K562 (cell line): ENCODE data around the gene KLK15. TPM values are rescaled to one million over a fixed set of nuclear protein-coding genes. Genes with fewer than 3 reads are reported as not detected.

Experiments used
- ATF1 ChIP-seq, 2 experiments: fragments of 450-650 bp in 1 of 2; IDR thresholded peaks; 2 replicates each; pipeline ENCODE4 v1.6.1; 2016; ENCODE audit warnings: missing compliant biosample characterization in 1 of 2, missing genetic modification characterization in 1 of 2
- BCOR ChIP-seq: fragments of 450-650 bp; IDR thresholded peaks from 2 replicates; pipeline ENCODE4 v1.6.1; 2016
- CBFA2T2 ChIP-seq: fragments of 450-650 bp; conservative IDR thresholded peaks from 2 replicates; pipeline ENCODE4 v1.6.1; 2017; ENCODE audit warnings: mild to moderate bottlenecking
- CHD1 ChIP-seq: fragments of 200-600 bp; sonication (generic); IDR thresholded peaks from one replicate; pipeline ENCODE4 v1.6.1; 2012; ENCODE audit warnings: mild to moderate bottlenecking, moderate library complexity, low read length, inconsistent platforms
- ELF4 ChIP-seq: fragments of 450-650 bp; formaldehyde crosslinking; IDR thresholded peaks from 2 replicates; pipeline ENCODE4 v1.4.0; 2022; ENCODE audit warnings: missing genetic modification characterization
- ETV1 ChIP-seq: fragments of 450-650 bp; conservative IDR thresholded peaks from 2 replicates; pipeline ENCODE4 v1.6.1; 2016; ENCODE audit warnings: missing genetic modification characterization, control low read depth, low read depth, missing compliant biosample characterization
- FOXA1 ChIP-seq: fragments of 450-650 bp; IDR thresholded peaks from 2 replicates; pipeline ENCODE4 v1.6.1; 2016; ENCODE audit warnings: mild to moderate bottlenecking, borderline replicate concordance
- HOMEZ ChIP-seq: fragments of 250-450 bp; sonication (Bioruptor Pico); IDR thresholded peaks from 2 replicates; pipeline ENCODE4 v1.4.0; 2020; ENCODE audit warnings: mild to moderate bottlenecking, moderate library complexity
- HOXB6 ChIP-seq: fragments of 250-450 bp; sonication (Bioruptor Pico); IDR thresholded peaks from 2 replicates; pipeline ENCODE4 v1.5.1; 2022; ENCODE audit warnings: mild to moderate bottlenecking, borderline replicate concordance
- MTA2 ChIP-seq: fragments of 450-650 bp; IDR thresholded peaks from 2 replicates; pipeline ENCODE4 v1.6.1; 2016; ENCODE audit warnings: low read depth
- MXI1 ChIP-seq: IDR thresholded peaks from 2 replicates; pipeline ENCODE4 v1.6.1; 2011; ENCODE audit warnings: low read depth, mild to moderate bottlenecking, improper control_type of control experiment, low read length
- SMARCC2 ChIP-seq: fragments of 450-650 bp; IDR thresholded peaks from 2 replicates; pipeline ENCODE4 v1.6.1; 2017; ENCODE audit warnings: antibody characterized with exemption, moderate library complexity, mild to moderate bottlenecking, low read depth
- TBP ChIP-seq: optimal IDR thresholded peaks from 2 replicates; pipeline ENCODE3; 2011; ENCODE audit warnings: low read depth, low read length, improper control_type of control experiment
- TFAP4 ChIP-seq: sonication (generic); formaldehyde crosslinking; IDR thresholded peaks from 2 replicates; pipeline ENCODE4 v1.8.0; 2022; ENCODE audit warnings: missing genetic modification reagents, mild to moderate bottlenecking, moderate library complexity, borderline replicate concordance
- ZFP1 ChIP-seq: fragments of 450-650 bp; formaldehyde crosslinking; IDR thresholded peaks from 2 replicates; pipeline ENCODE4 v1.4.0; 2020; ENCODE audit warnings: mild to moderate bottlenecking, mixed read lengths
- ZKSCAN3 ChIP-seq: fragments of 250-450 bp; sonication (Bioruptor Pico); IDR thresholded peaks from 2 replicates; pipeline ENCODE4 v1.4.0; 2020
- ZNF408 ChIP-seq: fragments of 250-450 bp; sonication (Bioruptor Pico); IDR thresholded peaks from 2 replicates; pipeline ENCODE4 v1.4.0; 2020; ENCODE audit warnings: low read depth, mild to moderate bottlenecking, moderate library complexity
- ZNF780A ChIP-seq: fragments of 250-450 bp; sonication (Bioruptor Pico); IDR thresholded peaks from 2 replicates; pipeline ENCODE4 v1.5.0; 2021; ENCODE audit warnings: mild to moderate bottlenecking
- polyA plus RNA-seq, 8 experiments: library from polyadenylated mRNA; depleted of rRNA in 4 of 8; stranded (reverse) in 5 of 8; unstranded in 3 of 8; fragments of >200 nt; fragmentation: Nextera tagmentation in 2 of 8; fragmentation: Illumina TruSeq in 1 of 8; extraction: Ambion mirVana in 2 of 8; extraction: Trizol in 1 of 8; gene quantifications; 2 replicates each; pipeline versions ENCODE4 v1.2.1 to v1.2.3, GENCODE V29; 2011 to 2014; ENCODE audit warnings: inconsistent platforms in 1 of 8, missing spikeins in 1 of 8
- total RNA-seq, 7 experiments: library from RNA; depleted of rRNA in 6 of 7; stranded (reverse); fragments of >200 nt in 6 of 7; fragmentation: Illumina TruSeq in 2 of 7; extraction: Trizol in 2 of 7; gene quantifications; 2 replicates each; pipeline versions ENCODE4 v1.2.1 to v1.2.3, GENCODE V29; 2011 to 2021; ENCODE audit warnings: low replicate concordance in 1 of 7
- TF ChIP-seq, protein P1 (sequence below): sonication (generic); formaldehyde crosslinking; IDR thresholded peaks from 2 replicates; pipeline ENCODE4 v1.8.0; 2022; ENCODE audit warnings: mild to moderate bottlenecking, missing genetic modification reagents
- TF ChIP-seq, protein P2 (sequence below): fragments of 250-450 bp; sonication (Bioruptor Pico); IDR thresholded peaks from 2 replicates; pipeline ENCODE4 v1.4.0; 2020; ENCODE audit warnings: borderline replicate concordance
- TF ChIP-seq, protein P3 (sequence below): fragments of 250-450 bp; sonication (Bioruptor Pico); IDR thresholded peaks from 2 replicates; pipeline ENCODE4 v1.8.0; 2021; ENCODE audit warnings: moderate library complexity, mild to moderate bottlenecking, inconsistent platforms

The KLK15 gene
- total and polyA plus RNA-seq, 9 of the 15 experiments (the other 6 are each of a cell fraction or from before 2014, with no cell fraction given) = not detected

- TF ChIP-seq HOMEZ (CRISPR knock-in tag) (peak; percentile 66; the same call in 1 of the 2 replicates), ATF1 (CRISPR knock-in tag; IDR thresholded peaks at IDR 0.05) (no peak), ATF1 (tag; IDR thresholded peaks at IDR 0.05) (0 out of 2 replicates have a peak, but pooled peaks have one; percentile 17), FOXA1 (no peak), TBP (peak; percentile 13), SMARCC2 (no peak), BCOR (no peak), ZNF408 (CRISPR knock-in tag) (no peak), TFAP4 (CRISPR knock-in tag) (peak; percentile 41; the same call in 1 of the 2 replicates), ZFP1 (CRISPR knock-in tag) (0 out of 2 replicates have a peak, but pooled peaks have one; percentile 57), CHD1 (peak; percentile 84), MXI1 (no peak), CBFA2T2 (no peak), ELF4 (0 out of 2 replicates have a peak, but pooled peaks have one; percentile 68), HOXB6 (CRISPR knock-in tag) (no peak), ZNF780A (CRISPR knock-in tag) (no peak), ZKSCAN3 (CRISPR knock-in tag) (no peak), ETV1 (tag) (no peak), MTA2 (no peak)
- TF ChIP-seq, protein P1, sequence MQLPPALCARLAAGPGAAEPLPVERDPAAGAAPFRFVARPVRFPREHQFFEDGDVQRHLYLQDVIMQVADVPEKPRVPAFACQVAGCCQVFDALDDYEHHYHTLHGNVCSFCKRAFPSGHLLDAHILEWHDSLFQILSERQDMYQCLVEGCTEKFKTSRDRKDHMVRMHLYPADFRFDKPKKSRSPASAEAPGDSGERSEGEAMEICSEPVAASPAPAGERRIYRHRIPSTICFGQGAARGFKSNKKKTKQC (CRISPR knock-in tag) = peak; percentile 20; the same call in 1 of the 2 replicates
- TF ChIP-seq, protein P2, sequence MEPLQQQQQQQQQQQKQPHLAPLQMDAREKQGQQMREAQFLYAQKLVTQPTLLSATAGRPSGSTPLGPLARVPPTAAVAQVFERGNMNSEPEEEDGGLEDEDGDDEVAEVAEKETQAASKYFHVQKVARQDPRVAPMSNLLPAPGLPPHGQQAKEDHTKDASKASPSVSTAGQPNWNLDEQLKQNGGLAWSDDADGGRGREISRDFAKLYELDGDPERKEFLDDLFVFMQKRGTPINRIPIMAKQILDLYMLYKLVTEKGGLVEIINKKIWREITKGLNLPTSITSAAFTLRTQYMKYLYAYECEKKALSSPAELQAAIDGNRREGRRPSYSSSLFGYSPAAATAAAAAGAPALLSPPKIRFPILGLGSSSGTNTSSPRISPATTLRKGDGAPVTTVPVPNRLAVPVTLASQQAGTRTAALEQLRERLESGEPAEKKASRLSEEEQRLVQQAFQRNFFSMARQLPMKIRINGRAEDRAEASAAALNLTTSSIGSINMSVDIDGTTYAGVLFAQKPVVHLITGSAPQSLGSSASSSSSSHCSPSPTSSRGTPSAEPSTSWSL (CRISPR knock-in tag) = no peak
- TF ChIP-seq, protein P3, sequence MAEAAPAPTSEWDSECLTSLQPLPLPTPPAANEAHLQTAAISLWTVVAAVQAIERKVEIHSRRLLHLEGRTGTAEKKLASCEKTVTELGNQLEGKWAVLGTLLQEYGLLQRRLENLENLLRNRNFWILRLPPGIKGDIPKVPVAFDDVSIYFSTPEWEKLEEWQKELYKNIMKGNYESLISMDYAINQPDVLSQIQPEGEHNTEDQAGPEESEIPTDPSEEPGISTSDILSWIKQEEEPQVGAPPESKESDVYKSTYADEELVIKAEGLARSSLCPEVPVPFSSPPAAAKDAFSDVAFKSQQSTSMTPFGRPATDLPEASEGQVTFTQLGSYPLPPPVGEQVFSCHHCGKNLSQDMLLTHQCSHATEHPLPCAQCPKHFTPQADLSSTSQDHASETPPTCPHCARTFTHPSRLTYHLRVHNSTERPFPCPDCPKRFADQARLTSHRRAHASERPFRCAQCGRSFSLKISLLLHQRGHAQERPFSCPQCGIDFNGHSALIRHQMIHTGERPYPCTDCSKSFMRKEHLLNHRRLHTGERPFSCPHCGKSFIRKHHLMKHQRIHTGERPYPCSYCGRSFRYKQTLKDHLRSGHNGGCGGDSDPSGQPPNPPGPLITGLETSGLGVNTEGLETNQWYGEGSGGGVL (CRISPR knock-in tag) = no peak
These were observed 15.2 kb downstream of the KLK15 start (continued) for GRCh38 chr19:50817941-50818858.
